ENCODE data around the gene UBE2E2.

The UBE2E2 gene

GRCh38 chr3:23244324-23245041 is 41.4 kb downstream of the UBE2E2 start:
- no peak overlapping the region for H3K9ac ChIP-seq (ENCODE audit: low read length)
- no peaks in the 10 kb centered on the region for H3K27me3 ChIP-seq (ENCODE audit: control insufficient read depth in 1 of 2, insufficient read depth in 2 of 2, low read length in 2 of 2)
- no peak overlapping the region for H3K27ac ChIP-seq (ENCODE audit: low read depth, low read length)

GRCh38 chr3:23246651-23247050 is 43.5 kb downstream of the UBE2E2 start:
- H3K27me3 ChIP-seq (ENCODE audit: control insufficient read depth in 1 of 2, insufficient read depth in 2 of 2, low read length in 2 of 2), result no peaks in the 10 kb centered on the region
- no peak overlapping the region for H3K9ac ChIP-seq (ENCODE audit: low read length)
- H3K36me3 ChIP-seq (ENCODE audit: insufficient read depth, low read length), result no peaks in the 10 kb centered on the region
- H3K9me3 ChIP-seq (ENCODE audit: low read length), result no peaks in the 10 kb centered on the region
- H3K4me3 ChIP-seq (ENCODE audit: low read depth in 1 of 2, low read length in 2 of 2), result no peak overlapping the region
- peaks cover 5% of the 10 kb centered on the region for H3K4me1 ChIP-seq (ENCODE audit: insufficient read depth, low read length)
- no peak overlapping the region for H3K27ac ChIP-seq (ENCODE audit: low read depth, low read length)

More at GRCh38 chr3:23244324-23245041, 41.4 kb downstream of the UBE2E2 start:
- peaks cover 5% of the 10 kb centered on the region for H3K4me1 ChIP-seq (ENCODE audit: insufficient read depth, low read length)
- H3K9me3 ChIP-seq (ENCODE audit: low read length), result no peaks in the 10 kb centered on the region
- no peak overlapping the region for H3K4me3 ChIP-seq (ENCODE audit: low read depth in 1 of 2, low read length in 2 of 2)
- no peaks in the 10 kb centered on the region for H3K36me3 ChIP-seq (ENCODE audit: insufficient read depth, low read length)

GRCh38 chr3:23248594-23249131 is 45.5 kb downstream of the UBE2E2 start:
- peaks cover 5% of the 10 kb centered on the region for H3K4me1 ChIP-seq (ENCODE audit: insufficient read depth, low read length)
- H3K9ac ChIP-seq (ENCODE audit: low read length), result no peak overlapping the region
- no peaks in the 10 kb centered on the region for H3K36me3 ChIP-seq (ENCODE audit: insufficient read depth, low read length)

GRCh38 chr3:23249961-23250360 is 46.8 kb downstream of the UBE2E2 start:
- H3K27ac ChIP-seq (ENCODE audit: low read depth, low read length), result no peak overlapping the region
- H3K4me1 ChIP-seq (ENCODE audit: insufficient read depth, low read length), result no peaks in the 10 kb centered on the region
- no peak overlapping the region for H3K9ac ChIP-seq (ENCODE audit: low read length)
- H3K9me3 ChIP-seq (ENCODE audit: low read length), result no peaks in the 10 kb centered on the region
- H3K4me3 ChIP-seq (ENCODE audit: low read depth in 1 of 2, low read length in 2 of 2), result no peak overlapping the region
- H3K36me3 ChIP-seq (ENCODE audit: insufficient read depth, low read length), result no peaks in the 10 kb centered on the region
- no peaks in the 10 kb centered on the region for H3K27me3 ChIP-seq (ENCODE audit: control insufficient read depth in 1 of 2, insufficient read depth in 2 of 2, low read length in 2 of 2)

More at GRCh38 chr3:23248594-23249131, 45.5 kb downstream of the UBE2E2 start:
- Histone ChIP-seq H3K9me3 (ENCODE audit: low read length) (no peaks in the 10 kb centered on the region), H3K27me3 (ENCODE audit: control insufficient read depth in 1 of 2, insufficient read depth in 2 of 2, low read length in 2 of 2) (no peaks in the 10 kb centered on the region), H3K27ac (ENCODE audit: low read depth, low read length) (no peak overlapping the region), H3K4me3 (ENCODE audit: low read depth in 1 of 2, low read length in 2 of 2) (no peak overlapping the region)

GRCh38 chr3:23252122-23252521 is 49.0 kb downstream of the UBE2E2 start:
- Histone ChIP-seq H3K4me3 (ENCODE audit: low read depth in 1 of 2, low read length in 2 of 2) (no peak overlapping the region), H3K9ac (ENCODE audit: low read length) (no peak overlapping the region), H3K36me3 (ENCODE audit: insufficient read depth, low read length) (no peaks in the 10 kb centered on the region), H3K4me1 (ENCODE audit: insufficient read depth, low read length) (peaks cover 10% of the 10 kb centered on the region), H3K27ac (ENCODE audit: low read depth, low read length) (no peak overlapping the region), H3K27me3 (ENCODE audit: control insufficient read depth in 1 of 2, insufficient read depth in 2 of 2, low read length in 2 of 2) (no peaks in the 10 kb centered on the region), H3K9me3 (ENCODE audit: low read length) (no peaks in the 10 kb centered on the region)

- Histone ChIP-seq H3K9me3 (ENCODE audit: low read length) (no peaks in the 10 kb centered on the region), H3K4me1 (ENCODE audit: insufficient read depth, low read length) (peaks cover 10% of the 10 kb centered on the region), H3K27ac (ENCODE audit: low read depth, low read length) (no peak overlapping the region), H3K27me3 (ENCODE audit: control insufficient read depth in 1 of 2, insufficient read depth in 2 of 2, low read length in 2 of 2) (no peaks in the 10 kb centered on the region), H3K9ac (ENCODE audit: low read length) (no peak overlapping the region), H3K4me3 (ENCODE audit: low read depth in 1 of 2, low read length in 2 of 2) (no peak overlapping the region), H3K36me3 (ENCODE audit: insufficient read depth, low read length) (no peaks in the 10 kb centered on the region)
Observed at GRCh38 chr3:23253214-23253613, 50.1 kb downstream of the UBE2E2 start.

GRCh38 chr3:23254282-23254681 is 51.2 kb downstream of the UBE2E2 start:
- Histone ChIP-seq H3K36me3 (ENCODE audit: insufficient read depth, low read length) (no peaks in the 10 kb centered on the region), H3K4me3 (ENCODE audit: low read depth in 1 of 2, low read length in 2 of 2) (no peak overlapping the region), H3K4me1 (ENCODE audit: insufficient read depth, low read length) (peaks cover 10% of the 10 kb centered on the region), H3K27me3 (ENCODE audit: control insufficient read depth in 1 of 2, insufficient read depth in 2 of 2, low read length in 2 of 2) (no peaks in the 10 kb centered on the region), H3K9me3 (ENCODE audit: low read length) (no peaks in the 10 kb centered on the region), H3K27ac (ENCODE audit: low read depth, low read length) (no peak overlapping the region), H3K9ac (ENCODE audit: low read length) (no peak overlapping the region)

GRCh38 chr3:23254835-23255234 is 51.7 kb downstream of the UBE2E2 start:
- no peak overlapping the region for H3K27ac ChIP-seq (ENCODE audit: low read depth, low read length)
- no peaks in the 10 kb centered on the region for H3K36me3 ChIP-seq (ENCODE audit: insufficient read depth, low read length)
- H3K9me3 ChIP-seq (ENCODE audit: low read length), result no peaks in the 10 kb centered on the region
- peaks cover 10% of the 10 kb centered on the region for H3K4me1 ChIP-seq (ENCODE audit: insufficient read depth, low read length)
- H3K4me3 ChIP-seq (ENCODE audit: low read depth in 1 of 2, low read length in 2 of 2), result no peak overlapping the region
- no peaks in the 10 kb centered on the region for H3K27me3 ChIP-seq (ENCODE audit: control insufficient read depth in 1 of 2, insufficient read depth in 2 of 2, low read length in 2 of 2)
- H3K9ac ChIP-seq (ENCODE audit: low read length), result no peak overlapping the region

GRCh38 chr3:23256741-23257435 is 53.8 kb downstream of the UBE2E2 start:
- H3K4me1 ChIP-seq (ENCODE audit: insufficient read depth, low read length), result peaks cover 10% of the 10 kb centered on the region
- H3K27me3 ChIP-seq (ENCODE audit: control insufficient read depth in 1 of 2, insufficient read depth in 2 of 2, low read length in 2 of 2), result no peaks in the 10 kb centered on the region
- no peak overlapping the region for H3K4me3 ChIP-seq (ENCODE audit: low read depth in 1 of 2, low read length in 2 of 2)
- H3K27ac ChIP-seq (ENCODE audit: low read depth, low read length), result no peak overlapping the region
- no peaks in the 10 kb centered on the region for H3K36me3 ChIP-seq (ENCODE audit: insufficient read depth, low read length)
- no peak overlapping the region for H3K9ac ChIP-seq (ENCODE audit: low read length)
- H3K9me3 ChIP-seq (ENCODE audit: low read length), result no peaks in the 10 kb centered on the region

GRCh38 chr3:23258110-23258509 is 55.0 kb downstream of the UBE2E2 start:
- no peak overlapping the region for H3K27ac ChIP-seq (ENCODE audit: low read depth, low read length)
- H3K9ac ChIP-seq (ENCODE audit: low read length), result no peak overlapping the region
- H3K4me1 ChIP-seq (ENCODE audit: insufficient read depth, low read length), result peaks cover 10% of the 10 kb centered on the region
- H3K4me3 ChIP-seq (ENCODE audit: low read depth in 1 of 2, low read length in 2 of 2), result no peak overlapping the region
- H3K36me3 ChIP-seq (ENCODE audit: insufficient read depth, low read length), result no peaks in the 10 kb centered on the region
- H3K9me3 ChIP-seq (ENCODE audit: low read length), result no peaks in the 10 kb centered on the region
- no peaks in the 10 kb centered on the region for H3K27me3 ChIP-seq (ENCODE audit: control insufficient read depth in 1 of 2, insufficient read depth in 2 of 2, low read length in 2 of 2)

- no peaks in the 10 kb centered on the region for H3K27me3 ChIP-seq (ENCODE audit: control insufficient read depth in 1 of 2, insufficient read depth in 2 of 2, low read length in 2 of 2)
- H3K4me3 ChIP-seq (ENCODE audit: low read depth in 1 of 2, low read length in 2 of 2), result no peak overlapping the region
- no peak overlapping the region for H3K9ac ChIP-seq (ENCODE audit: low read length)
- no peaks in the 10 kb centered on the region for H3K36me3 ChIP-seq (ENCODE audit: insufficient read depth, low read length)
- H3K4me1 ChIP-seq (ENCODE audit: insufficient read depth, low read length), result peaks cover 10% of the 10 kb centered on the region
- H3K27ac ChIP-seq (ENCODE audit: low read depth, low read length), result no peak overlapping the region
- H3K9me3 ChIP-seq (ENCODE audit: low read length), result no peaks in the 10 kb centered on the region
Observed at GRCh38 chr3:23259515-23259914, 56.4 kb downstream of the UBE2E2 start.

All from muscle layer of colon (tissue), 2 donors.